ENCODE data around the gene ALDH7A1.

ALDH7A1 gene

GRCh38 chr5:126494393-126494792, 100.6 kb downstream of the ALDH7A1 start:
- Histone ChIP-seq H3K36me3 (ENCODE audit: insufficient read depth, low read length) (peaks cover 9% of the 10 kb centered on the region), H3K9ac (ENCODE audit: low read depth, low read length) (no peak overlapping the region), H3K4me1 (ENCODE audit: insufficient read depth, low read length) (no peaks in the 10 kb centered on the region; the same call in 1 of the 2 replicates), H3K9me3 (ENCODE audit: control insufficient read depth, insufficient read depth, low read length) (no peaks in the 10 kb centered on the region)

DNA sequence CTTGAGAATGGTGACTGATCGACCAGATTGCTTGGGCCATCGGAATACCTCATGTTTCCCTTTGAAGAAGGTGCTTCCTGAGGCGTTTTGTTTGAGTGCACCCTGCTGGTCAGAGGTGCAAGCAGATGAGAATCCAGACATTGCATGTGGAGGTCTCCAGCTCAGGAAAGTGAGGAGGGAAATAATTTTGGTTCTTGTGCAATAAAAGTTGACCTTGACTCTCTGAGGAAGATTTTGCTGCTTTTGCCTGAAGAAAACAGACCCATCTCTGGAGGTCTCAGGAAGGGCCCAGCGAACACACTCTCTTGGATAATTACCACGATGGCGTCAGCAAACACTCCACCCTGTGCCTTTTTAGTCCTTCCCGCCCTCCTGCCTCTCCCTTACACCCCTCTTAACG, 102.1 kb downstream of the ALDH7A1 start:
- peaks cover 20% of the 10 kb centered on the region for H3K36me3 ChIP-seq (ENCODE audit: insufficient read depth, low read length)
- H3K9ac ChIP-seq (ENCODE audit: low read depth, low read length), result no peak overlapping the region
- H3K4me1 ChIP-seq (ENCODE audit: insufficient read depth, low read length), result no peaks in the 10 kb centered on the region; the same call in 1 of the 2 replicates
- no peaks in the 10 kb centered on the region for H3K9me3 ChIP-seq (ENCODE audit: control insufficient read depth, insufficient read depth, low read length)

- Histone ChIP-seq H3K36me3 (ENCODE audit: insufficient read depth, low read length) (peaks cover 29% of the 10 kb centered on the region), H3K4me1 (ENCODE audit: insufficient read depth, low read length) (no peaks in the 10 kb centered on the region; the same call in 1 of the 2 replicates), H3K9ac (ENCODE audit: low read depth, low read length) (no peak overlapping the region), H3K9me3 (ENCODE audit: control insufficient read depth, insufficient read depth, low read length) (no peaks in the 10 kb centered on the region)
These were observed 104.7 kb downstream of the ALDH7A1 start for GRCh38 chr5:126490167-126490940.

GRCh38 chr5:126488443-126489065, 106.5 kb downstream of the ALDH7A1 start:
- Histone ChIP-seq H3K9ac (ENCODE audit: low read depth, low read length) (no peak overlapping the region), H3K9me3 (ENCODE audit: control insufficient read depth, insufficient read depth, low read length) (no peaks in the 10 kb centered on the region), H3K4me1 (ENCODE audit: insufficient read depth, low read length) (no peaks in the 10 kb centered on the region; the same call in 1 of the 2 replicates), H3K36me3 (ENCODE audit: insufficient read depth, low read length) (peaks cover 36% of the 10 kb centered on the region)

GRCh38 chr5:126487596-126487995, 107.4 kb downstream of the ALDH7A1 start:
- Histone ChIP-seq H3K9me3 (ENCODE audit: control insufficient read depth, insufficient read depth, low read length) (no peaks in the 10 kb centered on the region), H3K36me3 (ENCODE audit: insufficient read depth, low read length) (peaks cover 32% of the 10 kb centered on the region), H3K4me1 (ENCODE audit: insufficient read depth, low read length) (no peaks in the 10 kb centered on the region; the same call in 1 of the 2 replicates), H3K9ac (ENCODE audit: low read depth, low read length) (no peak overlapping the region)

GRCh38 chr5:126486332-126486731, 108.7 kb downstream of the ALDH7A1 start:
- H3K36me3 ChIP-seq (ENCODE audit: insufficient read depth, low read length), result peaks cover 32% of the 10 kb centered on the region
- no peaks in the 10 kb centered on the region for H3K9me3 ChIP-seq (ENCODE audit: control insufficient read depth, insufficient read depth, low read length)
- no peak overlapping the region for H3K9ac ChIP-seq (ENCODE audit: low read depth, low read length)
- H3K4me1 ChIP-seq (ENCODE audit: insufficient read depth, low read length), result no peaks in the 10 kb centered on the region; the same call in 1 of the 2 replicates

- Histone ChIP-seq H3K9ac (ENCODE audit: low read depth, low read length) (no peak overlapping the region), H3K9me3 (ENCODE audit: control insufficient read depth, insufficient read depth, low read length) (no peaks in the 10 kb centered on the region), H3K36me3 (ENCODE audit: insufficient read depth, low read length) (peaks cover 32% of the 10 kb centered on the region), H3K4me1 (ENCODE audit: insufficient read depth, low read length) (no peaks in the 10 kb centered on the region)
These were observed 110.8 kb downstream of the ALDH7A1 start for GRCh38 chr5:126484253-126484652.

DNA sequence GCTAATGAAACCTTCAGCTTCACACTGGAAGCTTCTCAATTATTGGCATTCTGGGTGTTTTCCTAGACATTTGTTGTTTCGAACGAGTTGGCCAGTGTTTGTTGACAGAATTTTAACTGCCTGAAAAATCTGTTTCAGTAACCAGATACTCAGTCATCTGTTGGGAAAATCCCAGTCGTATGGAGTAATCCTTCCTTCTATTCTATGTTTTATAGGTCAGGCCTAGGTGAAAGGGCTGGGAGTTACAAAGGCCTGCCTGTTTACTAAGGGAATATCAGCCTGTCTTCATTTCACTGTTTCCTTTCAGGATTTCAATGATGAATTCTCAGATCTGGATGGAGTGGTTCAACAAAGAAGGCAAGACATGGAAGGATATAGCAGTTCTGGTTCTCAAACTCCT, 111.9 kb downstream of the ALDH7A1 start:
- H3K9me3 ChIP-seq (ENCODE audit: control insufficient read depth, insufficient read depth, low read length), result no peaks in the 10 kb centered on the region
- no peak overlapping the region for H3K9ac ChIP-seq (ENCODE audit: low read depth, low read length)
- no peaks in the 10 kb centered on the region for H3K4me1 ChIP-seq (ENCODE audit: insufficient read depth, low read length)
- peaks cover 25% of the 10 kb centered on the region for H3K36me3 ChIP-seq (ENCODE audit: insufficient read depth, low read length)

GRCh38 chr5:126482591-126482990, 112.4 kb downstream of the ALDH7A1 start:
- H3K9ac ChIP-seq (ENCODE audit: low read depth, low read length), result no peak overlapping the region
- H3K36me3 ChIP-seq (ENCODE audit: insufficient read depth, low read length), result peaks cover 23% of the 10 kb centered on the region
- H3K4me1 ChIP-seq (ENCODE audit: insufficient read depth, low read length), result no peaks in the 10 kb centered on the region
- no peaks in the 10 kb centered on the region for H3K9me3 ChIP-seq (ENCODE audit: control insufficient read depth, insufficient read depth, low read length)

DNA sequence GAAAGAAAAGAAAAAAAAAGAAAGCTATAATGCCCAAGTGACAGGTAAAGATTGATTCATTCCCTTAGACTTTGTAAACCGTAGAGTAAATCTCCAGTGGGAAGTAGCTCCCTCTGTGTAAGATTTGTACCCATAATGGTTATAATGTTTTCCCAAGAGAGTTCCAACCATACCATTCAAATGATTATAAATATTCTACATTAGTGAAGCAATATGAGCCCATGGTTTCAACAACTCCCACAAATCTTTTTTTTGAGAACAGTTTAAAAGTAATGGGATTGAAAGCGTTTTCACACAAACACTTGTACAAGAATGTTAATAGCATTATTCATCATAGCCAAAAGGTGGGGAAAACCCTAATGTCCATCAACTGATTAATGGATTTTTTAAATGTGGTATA, 113.8 kb downstream of the ALDH7A1 start:
- peaks cover 21% of the 10 kb centered on the region for H3K36me3 ChIP-seq (ENCODE audit: insufficient read depth, low read length)
- no peaks in the 10 kb centered on the region for H3K9me3 ChIP-seq (ENCODE audit: control insufficient read depth, insufficient read depth, low read length)
- no peaks in the 10 kb centered on the region for H3K4me1 ChIP-seq (ENCODE audit: insufficient read depth, low read length)
- H3K9ac ChIP-seq (ENCODE audit: low read depth, low read length), result no peak overlapping the region
